ENCODE data around the gene ACSL4. TPM values are rescaled to one million over a fixed set of nuclear protein-coding genes. Genes with fewer than 3 reads are reported as not detected.
"Not testable (repeated sequence)": the region's sequence is repeated elsewhere in the genome, so short reads cannot be mapped to it uniquely, and the experiment has no call there.

Gene ACSL4
- polyA plus RNA-seq, 1 of the 3 experiments (the other 2 are of a cell fraction): 18.1 TPM

DNA sequence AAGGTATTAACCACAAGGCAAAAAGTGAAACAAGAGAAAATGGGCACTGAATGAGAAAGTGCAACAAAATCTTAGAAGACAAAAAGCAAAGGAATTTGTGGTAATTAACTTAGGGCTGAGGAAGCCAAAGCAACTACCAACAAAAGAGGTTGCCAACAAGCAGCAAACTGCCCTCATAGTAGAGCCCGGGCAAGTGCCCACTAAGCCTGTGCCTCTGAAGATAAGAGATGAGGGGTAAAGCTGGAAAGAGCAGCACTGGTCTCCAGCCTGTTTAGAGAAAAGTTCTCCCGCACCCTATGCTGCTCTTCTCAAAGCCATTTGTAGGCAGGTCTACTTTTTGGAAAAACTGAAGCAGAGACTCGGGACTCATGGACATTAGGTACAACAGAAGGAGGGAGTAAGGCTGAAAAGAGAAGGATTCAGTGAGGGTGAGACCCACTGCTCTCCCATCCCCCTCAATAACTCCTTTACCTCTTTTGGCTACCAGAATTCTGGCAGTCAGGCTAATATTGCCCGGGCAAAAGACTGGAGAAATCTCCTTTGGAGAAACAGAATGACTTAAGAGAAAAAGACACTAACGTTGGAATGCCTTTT is 78.4 kb downstream of the ACSL4 start:
- no peak for DNase-seq
- CTCF ChIA-PET: interaction anchor here (1.1 to 1.6 kb wide), 2 partner anchors 16 to 20 kb away, joined by 3 to 5 read pairs; no protein-coding TSS in a partner anchor
- POLR2A ChIA-PET: no interaction called here

DNA sequence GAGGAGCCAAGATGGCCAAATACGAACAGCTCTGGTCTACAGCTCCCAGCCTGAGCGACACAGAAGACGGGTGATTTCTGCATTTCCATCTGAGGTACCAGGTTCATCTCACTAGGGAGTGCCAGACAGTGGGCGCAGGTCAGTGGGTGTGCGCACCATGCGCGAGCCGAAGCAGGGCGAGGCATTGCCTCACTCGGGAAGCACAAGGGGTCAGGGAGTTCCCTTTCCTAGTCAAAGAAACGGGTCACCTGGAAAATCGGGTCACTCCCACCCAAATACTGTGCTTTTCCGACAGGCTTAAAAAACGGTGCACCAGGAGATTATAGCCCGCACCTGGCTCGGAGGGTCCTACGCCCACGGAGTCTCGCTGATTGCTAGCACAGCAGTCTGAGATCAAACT is 88.4 kb downstream of the ACSL4 start:
- CTCF ChIA-PET; H3F3A ChIP-seq (replicated peaks; ENCODE audit: insufficient read depth); H3K4me3 ChIP-seq (ENCODE audit: low read depth in 2 of 2, low read length in 1 of 2); H3K27me3 ChIP-seq (ENCODE audit: insufficient read depth); H4K20me1 ChIP-seq (ENCODE audit: insufficient read depth); DNase-seq; H3K4me2 ChIP-seq; H3K9me3 ChIP-seq; H2AFZ ChIP-seq (ENCODE audit: low read depth); H3K4me1 ChIP-seq (ENCODE audit: control insufficient read depth in 1 of 2, insufficient read depth in 2 of 2, low read depth in 1 of 2, low read length in 1 of 2); H3K27ac ChIP-seq (ENCODE audit: low read depth in 2 of 2, low read length in 1 of 2); H3K9ac ChIP-seq; H3K9me2 ChIP-seq; H3K36me3 ChIP-seq (replicated peaks in 1 of 2; ENCODE audit: control insufficient read depth in 1 of 2, insufficient read depth in 2 of 2, low read length in 1 of 2); POLR2A ChIA-PET: not testable (repeated sequence)
- H3K79me2 ChIP-seq (ENCODE audit: insufficient read depth): peaks cover 18% of the 10 kb centered on the region
- 49% methylated on average over 3 of the region's 19 CpGs for WGBS (ENCODE audit: low lambda C conversion rate)

More for the DNA sequence above, 78.4 kb downstream of the ACSL4 start:
- Histone ChIP-seq H3K27ac (ENCODE audit: low read depth in 2 of 2, low read length in 1 of 2) (no peak overlapping the region), H3K4me1 (ENCODE audit: control insufficient read depth in 1 of 2, insufficient read depth in 2 of 2, low read depth in 1 of 2, low read length in 1 of 2) (no peaks in the 10 kb centered on the region), H3K79me2 (ENCODE audit: insufficient read depth) (peaks cover 4% of the 10 kb centered on the region; the same call in 1 of the 2 replicates), H3K27me3 (ENCODE audit: insufficient read depth) (no peaks in the 10 kb centered on the region), H4K20me1 (ENCODE audit: insufficient read depth) (no peaks in the 10 kb centered on the region), H3K9me3 (no peaks in the 10 kb centered on the region), H3F3A (replicated peaks; ENCODE audit: insufficient read depth) (no peaks in the 10 kb centered on the region), H3K9me2 (no peaks in the 10 kb centered on the region), H3K36me3 (replicated peaks in 1 of 2; ENCODE audit: control insufficient read depth in 1 of 2, insufficient read depth in 2 of 2, low read length in 1 of 2) (peaks cover 2 to 22% of the 10 kb centered on the region in 2 experiments), H2AFZ (ENCODE audit: low read depth) (no peak overlapping the region), H3K4me2 (no peak overlapping the region), H3K4me3 (ENCODE audit: low read depth in 2 of 2, low read length in 1 of 2) (no peak overlapping the region), H3K9ac (no peak overlapping the region)
- WGBS (ENCODE audit: low lambda C conversion rate): 59% methylated on average over 5 of the region's 5 CpGs
- TF ChIP-seq RXRA (IDR thresholded peaks at IDR 0.05; ENCODE audit: borderline replicate concordance, low read depth) (no peak), EP300 (IDR thresholded peaks at IDR 0.05; ENCODE audit: borderline replicate concordance in 1 of 2, low read depth in 1 of 2, low read length in 1 of 2) (no peak), MEF2A (IDR thresholded peaks at IDR 0.05; ENCODE audit: borderline replicate concordance, low read depth) (no peak), RCOR1 (IDR thresholded peaks at IDR 0.05; ENCODE audit: low read length) (no peak), GATA2 (CRISPR knock-in tag; IDR thresholded peaks at IDR 0.05) (no peak)
- TF ChIP-seq, protein P1, sequence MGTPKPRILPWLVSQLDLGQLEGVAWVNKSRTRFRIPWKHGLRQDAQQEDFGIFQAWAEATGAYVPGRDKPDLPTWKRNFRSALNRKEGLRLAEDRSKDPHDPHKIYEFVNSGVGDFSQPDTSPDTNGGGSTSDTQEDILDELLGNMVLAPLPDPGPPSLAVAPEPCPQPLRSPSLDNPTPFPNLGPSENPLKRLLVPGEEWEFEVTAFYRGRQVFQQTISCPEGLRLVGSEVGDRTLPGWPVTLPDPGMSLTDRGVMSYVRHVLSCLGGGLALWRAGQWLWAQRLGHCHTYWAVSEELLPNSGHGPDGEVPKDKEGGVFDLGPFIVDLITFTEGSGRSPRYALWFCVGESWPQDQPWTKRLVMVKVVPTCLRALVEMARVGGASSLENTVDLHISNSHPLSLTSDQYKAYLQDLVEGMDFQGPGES (IDR thresholded peaks at IDR 0.05; ENCODE audit: low read depth, low read length): no peak
- TF ChIP-seq, protein P2, sequence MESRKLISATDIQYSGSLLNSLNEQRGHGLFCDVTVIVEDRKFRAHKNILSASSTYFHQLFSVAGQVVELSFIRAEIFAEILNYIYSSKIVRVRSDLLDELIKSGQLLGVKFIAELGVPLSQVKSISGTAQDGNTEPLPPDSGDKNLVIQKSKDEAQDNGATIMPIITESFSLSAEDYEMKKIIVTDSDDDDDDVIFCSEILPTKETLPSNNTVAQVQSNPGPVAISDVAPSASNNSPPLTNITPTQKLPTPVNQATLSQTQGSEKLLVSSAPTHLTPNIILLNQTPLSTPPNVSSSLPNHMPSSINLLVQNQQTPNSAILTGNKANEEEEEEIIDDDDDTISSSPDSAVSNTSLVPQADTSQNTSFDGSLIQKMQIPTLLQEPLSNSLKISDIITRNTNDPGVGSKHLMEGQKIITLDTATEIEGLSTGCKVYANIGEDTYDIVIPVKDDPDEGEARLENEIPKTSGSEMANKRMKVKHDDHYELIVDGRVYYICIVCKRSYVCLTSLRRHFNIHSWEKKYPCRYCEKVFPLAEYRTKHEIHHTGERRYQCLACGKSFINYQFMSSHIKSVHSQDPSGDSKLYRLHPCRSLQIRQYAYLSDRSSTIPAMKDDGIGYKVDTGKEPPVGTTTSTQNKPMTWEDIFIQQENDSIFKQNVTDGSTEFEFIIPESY (IDR thresholded peaks at IDR 0.05; ENCODE audit: borderline replicate concordance, low read depth): no peak
- TF ChIP-seq, protein P3, sequence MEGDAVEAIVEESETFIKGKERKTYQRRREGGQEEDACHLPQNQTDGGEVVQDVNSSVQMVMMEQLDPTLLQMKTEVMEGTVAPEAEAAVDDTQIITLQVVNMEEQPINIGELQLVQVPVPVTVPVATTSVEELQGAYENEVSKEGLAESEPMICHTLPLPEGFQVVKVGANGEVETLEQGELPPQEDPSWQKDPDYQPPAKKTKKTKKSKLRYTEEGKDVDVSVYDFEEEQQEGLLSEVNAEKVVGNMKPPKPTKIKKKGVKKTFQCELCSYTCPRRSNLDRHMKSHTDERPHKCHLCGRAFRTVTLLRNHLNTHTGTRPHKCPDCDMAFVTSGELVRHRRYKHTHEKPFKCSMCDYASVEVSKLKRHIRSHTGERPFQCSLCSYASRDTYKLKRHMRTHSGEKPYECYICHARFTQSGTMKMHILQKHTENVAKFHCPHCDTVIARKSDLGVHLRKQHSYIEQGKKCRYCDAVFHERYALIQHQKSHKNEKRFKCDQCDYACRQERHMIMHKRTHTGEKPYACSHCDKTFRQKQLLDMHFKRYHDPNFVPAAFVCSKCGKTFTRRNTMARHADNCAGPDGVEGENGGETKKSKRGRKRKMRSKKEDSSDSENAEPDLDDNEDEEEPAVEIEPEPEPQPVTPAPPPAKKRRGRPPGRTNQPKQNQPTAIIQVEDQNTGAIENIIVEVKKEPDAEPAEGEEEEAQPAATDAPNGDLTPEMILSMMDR (IDR thresholded peaks at IDR 0.05): no peak
- TF ChIP-seq, protein P4, sequence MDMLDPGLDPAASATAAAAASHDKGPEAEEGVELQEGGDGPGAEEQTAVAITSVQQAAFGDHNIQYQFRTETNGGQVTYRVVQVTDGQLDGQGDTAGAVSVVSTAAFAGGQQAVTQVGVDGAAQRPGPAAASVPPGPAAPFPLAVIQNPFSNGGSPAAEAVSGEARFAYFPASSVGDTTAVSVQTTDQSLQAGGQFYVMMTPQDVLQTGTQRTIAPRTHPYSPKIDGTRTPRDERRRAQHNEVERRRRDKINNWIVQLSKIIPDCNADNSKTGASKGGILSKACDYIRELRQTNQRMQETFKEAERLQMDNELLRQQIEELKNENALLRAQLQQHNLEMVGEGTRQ (IDR thresholded peaks at IDR 0.05; ENCODE audit: borderline replicate concordance, low read depth, low read length): no peak

Measured in SK-N-SH (cell line).